Colonic mucosa (tissue), 4 donors: ENCODE data around the gene ENOX2. TPM values are rescaled to one million over a fixed set of nuclear protein-coding genes. Genes with fewer than 3 reads are reported as not detected.

ENCODE experiments used
- DNase-seq: peaks from one replicate; pipeline ENCODE4 v3.0.0-alpha.2; 2020
- H3K27ac ChIP-seq: fragments of 200-600 bp; one replicate; pipeline ENCODE4 v1.8.0; 2021
- H3K27me3 ChIP-seq: fragments of 200-600 bp; one replicate; pipeline ENCODE4 v1.8.0; 2021
- H3K36me3 ChIP-seq: fragments of 200-600 bp; one replicate; pipeline ENCODE4 v1.8.0; 2021
- H3K4me1 ChIP-seq: fragments of 200-600 bp; one replicate; pipeline ENCODE4 v1.8.0; 2021; ENCODE audit warnings: mild to moderate bottlenecking
- H3K4me3 ChIP-seq: fragments of 200-600 bp; one replicate; pipeline ENCODE4 v1.8.0; 2021
- H3K9ac ChIP-seq, 2 donors: one replicate each; pipeline ENCODE4 v1.7.0; 2013; ENCODE audit warnings: control low read depth in 2 of 2, low read depth in 2 of 2, low read length in 2 of 2
- H3K9me3 ChIP-seq: fragments of 200-600 bp; one replicate; pipeline ENCODE4 v1.8.0; 2021
- intact Hi-C: fragments of 100-400 bp; cut with DNase I; formaldehyde crosslinking; loops from one replicate; pipeline ENCODE4 v1.14.1; 2022
- total RNA-seq, 2 donors: library from RNA; stranded (reverse); fragmentation: NEBNext Ultra II Directional in 1 of 2; extraction: Animal tissue kit (Norgen Biotek cat#: 25700) in 1 of 2; gene quantifications; one replicate each; pipeline ENCODE4 v1.2.1, GENCODE V29; 2021
- TF ChIP-seq, protein P1 (sequence below): fragments of 200-600 bp; IDR thresholded peaks from one replicate; pipeline ENCODE4 v1.8.0; 2022; ENCODE audit warnings: antibody characterized with exemption, mild to moderate bottlenecking
- donor health status: healthy.
- donor health status: DM: no; HTN: no; CAD: no.
- donor health status: DM: no; HTN: no; CAD: no.

The ENOX2 gene
- total RNA-seq, 2 donors from 2014 or later: 8.0 to 13.7 TPM

DNA sequence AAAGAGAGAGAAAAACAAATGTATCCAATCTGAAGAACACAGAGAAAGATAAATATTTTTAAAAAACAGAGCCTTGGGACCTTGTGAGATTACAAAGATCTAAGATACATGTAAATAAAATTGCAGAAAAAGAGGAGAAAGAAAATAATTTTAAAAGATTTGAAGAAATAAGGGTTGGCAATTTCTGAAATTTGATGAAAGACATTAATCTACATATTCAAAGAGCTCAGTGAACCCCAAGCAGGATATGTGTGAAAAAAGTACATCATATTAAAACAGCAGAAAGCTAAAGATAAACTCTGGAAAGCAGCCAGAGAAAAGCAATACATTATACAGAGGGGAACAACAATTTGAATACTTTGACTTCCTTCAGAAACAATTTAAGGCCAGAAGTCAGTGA is 244.7 kb downstream of the ENOX2 start:
- DNase-seq: no peak
- Histone ChIP-seq H3K9me3 (no peaks in the 10 kb centered on the region), H3K27ac (no peak overlapping the region), H3K4me3 (no peak overlapping the region), H3K27me3 (no peaks in the 10 kb centered on the region), H3K36me3 (no peaks in the 10 kb centered on the region), H3K9ac (no peak overlapping the region), H3K4me1 (no peaks in the 10 kb centered on the region)
- intact Hi-C loops: no loop called here
- TF ChIP-seq, protein P1, sequence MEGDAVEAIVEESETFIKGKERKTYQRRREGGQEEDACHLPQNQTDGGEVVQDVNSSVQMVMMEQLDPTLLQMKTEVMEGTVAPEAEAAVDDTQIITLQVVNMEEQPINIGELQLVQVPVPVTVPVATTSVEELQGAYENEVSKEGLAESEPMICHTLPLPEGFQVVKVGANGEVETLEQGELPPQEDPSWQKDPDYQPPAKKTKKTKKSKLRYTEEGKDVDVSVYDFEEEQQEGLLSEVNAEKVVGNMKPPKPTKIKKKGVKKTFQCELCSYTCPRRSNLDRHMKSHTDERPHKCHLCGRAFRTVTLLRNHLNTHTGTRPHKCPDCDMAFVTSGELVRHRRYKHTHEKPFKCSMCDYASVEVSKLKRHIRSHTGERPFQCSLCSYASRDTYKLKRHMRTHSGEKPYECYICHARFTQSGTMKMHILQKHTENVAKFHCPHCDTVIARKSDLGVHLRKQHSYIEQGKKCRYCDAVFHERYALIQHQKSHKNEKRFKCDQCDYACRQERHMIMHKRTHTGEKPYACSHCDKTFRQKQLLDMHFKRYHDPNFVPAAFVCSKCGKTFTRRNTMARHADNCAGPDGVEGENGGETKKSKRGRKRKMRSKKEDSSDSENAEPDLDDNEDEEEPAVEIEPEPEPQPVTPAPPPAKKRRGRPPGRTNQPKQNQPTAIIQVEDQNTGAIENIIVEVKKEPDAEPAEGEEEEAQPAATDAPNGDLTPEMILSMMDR: no peak

DNA sequence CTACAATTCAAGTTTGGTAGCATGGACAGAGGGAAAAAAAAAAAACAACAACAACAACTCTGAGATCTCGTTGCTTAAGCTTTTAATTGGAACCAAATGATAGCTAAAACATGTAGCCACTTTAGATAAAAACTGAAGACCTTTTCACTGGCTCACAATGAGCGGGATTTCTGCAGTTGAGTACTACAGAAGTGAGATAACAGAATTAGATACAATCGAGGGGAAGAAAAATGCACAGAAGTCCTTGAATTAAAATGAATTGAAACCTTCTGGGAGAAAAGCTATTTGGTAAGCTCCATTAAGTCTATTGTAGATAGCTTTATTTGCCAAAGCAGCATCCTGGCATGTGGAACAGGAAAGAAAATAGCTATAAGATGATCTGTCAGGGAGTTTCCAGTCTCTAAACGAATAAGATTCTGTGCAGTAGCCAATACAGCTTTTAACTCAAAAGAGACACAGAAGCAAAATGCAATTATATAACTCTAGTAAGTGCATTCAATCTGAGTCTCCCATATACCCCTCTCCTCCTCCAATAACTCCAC is 248.5 kb downstream of the ENOX2 start:
- Histone ChIP-seq H3K36me3 (no peaks in the 10 kb centered on the region), H3K4me3 (no peak overlapping the region), H3K4me1 (no peaks in the 10 kb centered on the region), H3K27ac (no peak overlapping the region), H3K9me3 (no peaks in the 10 kb centered on the region), H3K27me3 (no peaks in the 10 kb centered on the region), H3K9ac (no peak overlapping the region)
- TF ChIP-seq, protein P1: no peak
- no peak for DNase-seq
- intact Hi-C loops: no loop called here

DNA sequence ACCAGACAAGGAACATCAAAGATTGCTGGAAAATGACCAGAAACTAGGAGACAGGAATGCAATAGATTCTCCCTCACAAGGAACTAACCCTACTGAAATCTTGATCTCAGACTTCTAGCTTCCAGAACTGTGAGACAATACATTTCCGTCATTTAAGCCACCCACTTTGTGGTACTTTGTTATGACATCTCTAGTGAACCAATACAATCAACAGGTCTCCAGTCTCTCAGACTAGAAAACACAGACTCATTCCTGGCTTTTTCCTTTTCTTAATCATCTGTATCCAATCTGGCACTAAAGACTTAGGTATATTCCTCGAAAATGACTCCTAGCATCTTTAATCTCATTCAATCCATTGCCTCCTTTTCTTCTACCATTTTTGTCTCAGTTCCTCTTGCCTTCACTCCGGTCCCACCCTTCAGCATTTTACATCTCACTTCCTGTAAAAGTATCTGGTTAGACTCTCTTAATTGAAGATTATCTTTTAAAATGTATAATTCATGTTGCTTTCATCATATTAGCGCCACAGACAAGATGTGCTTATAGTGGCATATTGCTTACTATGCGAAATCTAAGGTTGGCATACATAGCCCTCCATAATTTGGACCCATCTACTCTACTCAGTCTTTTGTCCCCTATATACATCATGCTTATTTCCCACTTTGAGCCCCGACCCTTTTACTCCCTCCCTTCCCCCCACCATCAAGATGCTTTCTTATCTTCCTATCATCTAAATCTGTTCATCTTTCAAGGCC is 250.0 kb downstream of the ENOX2 start:
- Histone ChIP-seq H3K4me1 (no peaks in the 10 kb centered on the region), H3K9me3 (no peaks in the 10 kb centered on the region), H3K27me3 (no peaks in the 10 kb centered on the region), H3K4me3 (no peak overlapping the region), H3K27ac (no peak overlapping the region), H3K36me3 (no peaks in the 10 kb centered on the region), H3K9ac (no peak overlapping the region)
- intact Hi-C loops: no loop called here
- DNase-seq: no peak
- TF ChIP-seq, protein P1: no peak

DNA sequence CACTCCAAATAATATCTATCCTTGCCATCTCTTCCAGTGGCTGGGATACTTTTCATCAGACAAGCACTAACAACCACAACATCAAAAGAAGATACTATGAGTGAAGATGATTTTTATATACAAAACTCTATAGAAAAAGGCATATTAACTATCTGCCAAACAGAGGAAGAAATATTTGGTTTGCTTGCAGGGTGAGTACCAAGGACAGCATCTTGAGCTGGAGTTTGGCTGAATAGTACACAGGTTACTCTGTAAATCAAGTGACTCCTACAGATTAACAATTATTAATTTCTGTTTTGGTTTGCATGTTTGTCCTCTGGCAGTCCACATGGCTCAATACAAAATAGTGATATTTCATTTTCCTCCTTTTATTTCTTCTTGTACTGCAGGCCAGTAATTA is 253.3 kb downstream of the ENOX2 start:
- H3K27ac ChIP-seq: no peak overlapping the region
- no peak overlapping the region for H3K9ac ChIP-seq
- no peaks in the 10 kb centered on the region for H3K27me3 ChIP-seq
- no peaks in the 10 kb centered on the region for H3K36me3 ChIP-seq
- no peaks in the 10 kb centered on the region for H3K4me1 ChIP-seq
- no peak for DNase-seq
- H3K4me3 ChIP-seq: no peak overlapping the region
- TF ChIP-seq, protein P1: no peak
- no peaks in the 10 kb centered on the region for H3K9me3 ChIP-seq
- intact Hi-C loops: no loop called here

DNA sequence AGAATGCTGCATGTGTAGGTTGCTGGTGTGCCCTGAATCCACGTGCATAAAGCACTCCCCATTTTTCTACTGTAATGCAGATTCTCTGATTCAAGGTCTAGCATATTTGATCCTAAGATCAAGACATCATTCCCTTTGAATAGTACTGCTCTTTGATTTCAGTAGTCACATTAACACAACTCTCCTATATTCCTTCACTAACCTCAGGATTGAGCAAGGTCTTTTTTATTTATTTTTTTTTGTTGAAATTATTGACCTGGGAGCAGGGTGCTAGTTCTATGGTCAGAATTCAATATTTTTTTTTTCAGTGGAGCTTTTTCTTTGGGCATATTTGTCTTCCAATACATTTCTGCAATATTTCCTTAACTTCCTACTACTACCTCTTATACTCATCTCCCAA is 255.5 kb downstream of the ENOX2 start:
- Histone ChIP-seq H3K9ac (no peak overlapping the region), H3K36me3 (no peaks in the 10 kb centered on the region), H3K27ac (no peak overlapping the region), H3K4me1 (no peaks in the 10 kb centered on the region), H3K9me3 (no peaks in the 10 kb centered on the region), H3K27me3 (no peaks in the 10 kb centered on the region), H3K4me3 (no peak overlapping the region)
- TF ChIP-seq, protein P1: no peak
- intact Hi-C loops: no loop called here
- no peak for DNase-seq
